HCT116 (cell line): Measurements from ENCODE around the gene ANKRD24. TPM values are rescaled to one million over a fixed set of nuclear protein-coding genes. Genes with fewer than 3 reads are reported as not detected.

ENCODE experiments used
- ATAC-seq: fragments of 200-7000 bp; cut with Tn5 transposase; 2 replicates; pipeline ENCODE4 v1.9.1; 2020; ENCODE audit warnings: mild to moderate bottlenecking, moderate library complexity
- BruUV-seq: library from RNA; stranded (reverse); fragments of 400-500 nt; replicated peaks from 2 replicates; lab custom pipeline; 2021; lab: Mats Ljungman, UMichigan
- CTCF ChIA-PET: fragments of 300-600 bp; sonication (Branson Sonifier 250); formaldehyde crosslinking; loops from one replicate; lab custom pipeline; 2021; ENCODE audit warnings: antibody characterized with exemption; lab: Charles Lee
- POLR2A ChIA-PET: fragments of 300-600, 350-600 bp; sonication (Branson Sonifier 250); formaldehyde crosslinking; loops from one replicate; lab custom pipeline; 2021; ENCODE audit warnings: antibody characterized with exemption; lab: Charles Lee
- RAD21 ChIA-PET, 2 experiments: fragments of 300-600 bp; sonication (Branson Sonifier 250); formaldehyde crosslinking; loops; one replicate each; lab custom pipeline; 2023; ENCODE audit warnings: low total read pairs in 2 of 2; ENCODE audit not compliant: uncharacterized antibody in 2 of 2, unreplicated experiment in 2 of 2, low non-redundant PET in 1 of 2; lab: Charles Lee
- DNase-seq: peaks from one replicate; pipeline ENCODE4 v3.0.0-alpha.2; 2010; ENCODE audit warnings: low read depth, low spot score
- H2AFZ ChIP-seq: fragments of 200-600 bp; shearing (Covaris generic), sonication (generic); 2 replicates; pipeline ENCODE4 v1.6.1; 2017; ENCODE audit warnings: low read depth, mixed run types, mixed read lengths, antibody characterized with exemption, low read length; ENCODE audit not compliant: poor library complexity, severe bottlenecking
- H3K27ac ChIP-seq: 2 replicates; pipeline ENCODE4 v1.5.1; 2012; ENCODE audit warnings: low read depth, low read length
- H3K27me3 ChIP-seq: fragments of 200-600 bp; sonication (generic); 2 replicates; pipeline ENCODE4 v1.6.1; 2016; ENCODE audit warnings: mixed run types, low read length, mixed read lengths; ENCODE audit not compliant: insufficient read depth
- H3K36me3 ChIP-seq, 2 experiments: fragments of 200-500 bp in 1 of 2; fragments of 200-600 bp in 1 of 2; sonication (Bioruptor generic) in 1 of 2; sonication (generic) in 1 of 2; 2 replicates each; pipeline versions ENCODE4 v1.5.1 to v1.6.1; 2014 to 2016; ENCODE audit warnings: low read length in 2 of 2, inconsistent platforms in 1 of 2, mixed read lengths in 1 of 2, mixed run types in 1 of 2; ENCODE audit not compliant: insufficient read depth in 2 of 2, control insufficient read depth in 1 of 2
- H3K4me1 ChIP-seq, 2 experiments: fragments of 200-600 bp in 1 of 2; sonication (generic) in 1 of 2; 2 replicates each; pipeline versions ENCODE4 v1.5.1 to v1.6.1; 2012 to 2017; ENCODE audit warnings: low read length in 2 of 2, inconsistent platforms in 1 of 2, mild to moderate bottlenecking in 1 of 2, mixed read lengths in 1 of 2, mixed run types in 1 of 2, moderate library complexity in 1 of 2; ENCODE audit not compliant: insufficient read depth in 2 of 2, control insufficient read depth in 1 of 2
- H3K4me2 ChIP-seq: fragments of 200-600 bp; sonication (generic); 2 replicates; pipeline ENCODE4 v1.6.1; 2017; ENCODE audit warnings: mixed run types, low read length, mixed read lengths
- H3K4me3 ChIP-seq, 2 experiments: fragments of 200-600 bp in 1 of 2; sonication (generic) in 1 of 2; replicated peaks in 1 of 2; 2 replicates each; pipeline ENCODE4 v1.5.1; 2011 to 2016; ENCODE audit warnings: low read length in 2 of 2, control low read depth in 1 of 2, low read depth in 1 of 2, mild to moderate bottlenecking in 1 of 2, mixed read lengths in 1 of 2, mixed run types in 1 of 2
- H3K79me2 ChIP-seq: fragments of 200-600 bp; sonication (generic); 2 replicates; pipeline ENCODE4 v1.6.1; 2017; ENCODE audit warnings: mild to moderate bottlenecking, mixed run types, low read length, moderate library complexity, mixed read lengths; ENCODE audit not compliant: insufficient read depth
- H3K9ac ChIP-seq: fragments of 200-600 bp; sonication (generic); 2 replicates; pipeline ENCODE4 v1.6.1; 2016; ENCODE audit warnings: low read length, mixed read lengths
- H3K9me2 ChIP-seq: fragments of 200-600 bp; sonication (generic), shearing (Covaris generic); 2 replicates; pipeline ENCODE4 v1.6.1; 2017; ENCODE audit warnings: mixed run types, mild to moderate bottlenecking, moderate library complexity; ENCODE audit not compliant: insufficient read depth
- H3K9me3 ChIP-seq, 2 experiments: fragments of 200-500 bp in 1 of 2; fragments of 200-600 bp in 1 of 2; sonication (Bioruptor generic) in 1 of 2; sonication (generic) in 1 of 2; 2 replicates each; pipeline ENCODE4 v1.6.1; 2014 to 2017; ENCODE audit warnings: low read length in 2 of 2, mixed read lengths in 2 of 2, inconsistent platforms in 1 of 2, low read depth in 1 of 2, mild to moderate bottlenecking in 1 of 2, mixed run types in 1 of 2, moderate library complexity in 1 of 2; ENCODE audit not compliant: control insufficient read depth in 1 of 2, insufficient read depth in 1 of 2
- H4K20me1 ChIP-seq: fragments of 200-600 bp; sonication (generic), shearing (Covaris generic); 2 replicates; pipeline ENCODE4 v1.6.1; 2017; ENCODE audit warnings: mixed run types, mild to moderate bottlenecking, moderate library complexity; ENCODE audit not compliant: insufficient read depth
- CBX3 ChIP-seq: IDR thresholded peaks from 2 replicates; pipeline ENCODE4 v1.6.1; 2012; ENCODE audit warnings: low read depth
- CEBPB ChIP-seq: IDR thresholded peaks from 2 replicates; pipeline ENCODE4 v1.6.1; 2012; ENCODE audit warnings: low read depth
- EGR1 ChIP-seq: IDR thresholded peaks from 2 replicates; pipeline ENCODE4 v1.6.1; 2012; ENCODE audit warnings: low read depth
- ELF1 ChIP-seq: IDR thresholded peaks from 2 replicates; pipeline ENCODE4 v1.6.1; 2012; ENCODE audit warnings: low read depth, borderline replicate concordance
- EZH2 ChIP-seq: fragments of 200-600 bp; sonication (generic); IDR thresholded peaks from 2 replicates; pipeline ENCODE4 v1.6.1; 2017; ENCODE audit warnings: antibody characterized with exemption, mixed run types
- EZH2phosphoT487 ChIP-seq: fragments of 200-600 bp; IDR thresholded peaks from 2 replicates; pipeline ENCODE4 v1.6.1; 2018; ENCODE audit warnings: antibody characterized with exemption, borderline replicate concordance
- FOSL1 ChIP-seq: IDR thresholded peaks from 2 replicates; pipeline ENCODE4 v1.6.1; 2012; ENCODE audit warnings: low read depth
- MAX ChIP-seq: IDR thresholded peaks from 2 replicates; pipeline ENCODE4 v1.6.1; 2012
- RAD21 ChIP-seq: IDR thresholded peaks from 2 replicates; pipeline ENCODE4 v1.6.1; 2012; ENCODE audit warnings: low read depth, mild to moderate bottlenecking
- SIN3A ChIP-seq: IDR thresholded peaks from 2 replicates; pipeline ENCODE4 v1.6.1; 2012; ENCODE audit warnings: low read depth
- TCF7L2 ChIP-seq: IDR thresholded peaks from 2 replicates; pipeline ENCODE4 v1.7.0; 2011; ENCODE audit warnings: borderline replicate concordance, inconsistent platforms; ENCODE audit not compliant: insufficient read depth, insufficient read length; ENCODE audit errors: extremely low read depth
- ZBTB33 ChIP-seq: IDR thresholded peaks from 2 replicates; pipeline ENCODE4 v1.6.1; 2011; ENCODE audit warnings: mild to moderate bottlenecking, low read length, moderate library complexity; ENCODE audit not compliant: insufficient replicate concordance; ENCODE audit errors: extremely low read depth
- ZFX ChIP-seq: fragments of 450-650 bp; IDR thresholded peaks from 2 replicates; pipeline ENCODE4 v1.6.1; 2017
- intact Hi-C: fragments of 100-400 bp; cut with micrococcal nuclease; formaldehyde crosslinking; loops from 2 replicates; pipeline ENCODE4 v1.10.0; 2022
- total RNA-seq: library from RNA; stranded (reverse); gene quantifications from one replicate; pipeline ENCODE4 v1.2.1, GENCODE V29; 2021; ENCODE audit not compliant: unreplicated experiment
- TF ChIP-seq, protein P1 (sequence below), 3 experiments: fragments of 200-600 bp in 1 of 3; sonication (generic) in 1 of 3; IDR thresholded peaks in 2 of 3; conservative IDR thresholded peaks in 1 of 3; 2 replicates each; pipeline ENCODE4 v1.5.1; 2012 to 2017; ENCODE audit warnings: low read depth in 2 of 3, low read length in 2 of 3, antibody characterized with exemption in 1 of 3, borderline replicate concordance in 1 of 3, control low read depth in 1 of 3, mild to moderate bottlenecking in 1 of 3, mixed read lengths in 1 of 3, mixed run types in 1 of 3, moderate library complexity in 1 of 3; ENCODE audit not compliant: insufficient read depth in 1 of 3

The ANKRD24 gene
- total RNA-seq, 1 experiment from 2014 or later, result 1.7 TPM

GRCh38 chr19:4174895-4175668 lies 7.4 kb upstream of the ANKRD24 start:
- H3K36me3 ChIP-seq, result no peaks in the 10 kb centered on the region
- CTCF ChIA-PET, result no interaction called here
- BruUV-seq, result no TSS peak
- H3K4me3 ChIP-seq, result no peak overlapping the region
- no peak overlapping the region for H3K9ac ChIP-seq
- H3K4me1 ChIP-seq, result no peaks in the 10 kb centered on the region
- H3K79me2 ChIP-seq, result no peaks in the 10 kb centered on the region
- H3K27me3 ChIP-seq, result peaks cover 15% of the 10 kb centered on the region
- no peak overlapping the region for H3K27ac ChIP-seq
- RAD21 ChIA-PET, result no interaction called here
- H3K9me2 ChIP-seq, result no peaks in the 10 kb centered on the region
- H2AFZ ChIP-seq, result no peak overlapping the region
- H3K4me2 ChIP-seq, result no peak overlapping the region
- DNase-seq (no peak), ATAC-seq (no peak)
- intact Hi-C loops, result no loop called here
- TF ChIP-seq ELF1 (no peak), TCF7L2 (no peak), CEBPB (no peak), EGR1 (no peak), RAD21 (no peak), ZBTB33 (no peak), ZFX (no peak), FOSL1 (no peak), EZH2phosphoT487 (no peak), EZH2 (no peak), SIN3A (no peak), MAX (no peak), CBX3 (no peak)
- TF ChIP-seq, protein P1, sequence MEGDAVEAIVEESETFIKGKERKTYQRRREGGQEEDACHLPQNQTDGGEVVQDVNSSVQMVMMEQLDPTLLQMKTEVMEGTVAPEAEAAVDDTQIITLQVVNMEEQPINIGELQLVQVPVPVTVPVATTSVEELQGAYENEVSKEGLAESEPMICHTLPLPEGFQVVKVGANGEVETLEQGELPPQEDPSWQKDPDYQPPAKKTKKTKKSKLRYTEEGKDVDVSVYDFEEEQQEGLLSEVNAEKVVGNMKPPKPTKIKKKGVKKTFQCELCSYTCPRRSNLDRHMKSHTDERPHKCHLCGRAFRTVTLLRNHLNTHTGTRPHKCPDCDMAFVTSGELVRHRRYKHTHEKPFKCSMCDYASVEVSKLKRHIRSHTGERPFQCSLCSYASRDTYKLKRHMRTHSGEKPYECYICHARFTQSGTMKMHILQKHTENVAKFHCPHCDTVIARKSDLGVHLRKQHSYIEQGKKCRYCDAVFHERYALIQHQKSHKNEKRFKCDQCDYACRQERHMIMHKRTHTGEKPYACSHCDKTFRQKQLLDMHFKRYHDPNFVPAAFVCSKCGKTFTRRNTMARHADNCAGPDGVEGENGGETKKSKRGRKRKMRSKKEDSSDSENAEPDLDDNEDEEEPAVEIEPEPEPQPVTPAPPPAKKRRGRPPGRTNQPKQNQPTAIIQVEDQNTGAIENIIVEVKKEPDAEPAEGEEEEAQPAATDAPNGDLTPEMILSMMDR (IDR thresholded peaks at IDR 0.05 in 2 of 3, conservative IDR thresholded peaks at IDR 0.05 in 1 of 3; ENCODE audit: borderline replicate concordance in 1 of 3, insufficient read depth in 1 of 3, low read depth in 2 of 3, low read length in 2 of 3), result no peak
- no peaks in the 10 kb centered on the region for H3K9me3 ChIP-seq
- H4K20me1 ChIP-seq, result no peaks in the 10 kb centered on the region
- POLR2A ChIA-PET, result no interaction called here
